DMS114 treated with DMSO at 0.1 percent for 48 hours (cell line): ENCODE results near the gene SLC6A4.
"Not testable (repeated sequence)": the region's sequence is repeated elsewhere in the genome, so short reads cannot be mapped to it uniquely, and the experiment has no call there.

Experiments used
- DNase-seq: peaks from one replicate; lab custom pipeline; 2025; ENCODE audit not compliant: unreplicated experiment; lab: John Stamatoyannopoulos, UW

The SLC6A4 gene

DNA sequence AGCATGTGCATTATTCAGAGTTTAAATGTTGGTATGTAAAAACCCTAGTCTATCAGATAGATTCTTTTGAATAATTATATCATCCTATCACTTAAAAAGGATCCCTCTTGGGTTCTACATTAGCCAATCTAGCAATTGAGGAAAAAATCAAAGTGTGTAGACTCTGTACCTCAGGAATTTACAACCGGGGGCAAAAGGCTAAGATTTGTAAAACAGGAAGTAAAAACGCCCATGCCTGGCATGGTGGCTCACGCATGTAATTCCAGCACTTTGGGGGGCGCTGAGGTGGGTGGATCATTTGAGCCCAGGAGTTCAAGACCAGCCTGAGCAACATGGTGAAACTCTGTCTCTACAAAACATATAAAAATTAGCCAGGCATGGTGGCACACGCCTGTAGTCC is 58.6 kb downstream of the SLC6A4 start:
- DNase-seq: no peak

DNA sequence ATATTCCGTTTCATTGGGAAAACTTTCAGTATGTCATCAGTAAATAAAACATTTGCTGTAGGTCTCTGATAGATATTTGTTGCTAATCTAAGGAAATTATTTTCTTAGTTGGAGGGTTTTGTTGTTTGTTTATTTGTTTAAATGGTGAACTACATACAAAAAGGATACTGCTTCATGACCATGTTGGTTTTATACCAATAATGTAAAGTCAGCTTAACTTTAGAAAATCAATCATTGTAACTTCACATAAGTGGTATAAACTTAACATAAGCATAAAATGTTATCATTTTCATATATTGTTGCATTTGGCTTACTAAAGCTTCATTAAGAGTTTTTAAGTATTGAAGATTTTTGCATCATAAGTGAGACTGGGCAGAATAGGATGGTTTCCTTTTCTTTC is 60.9 kb downstream of the SLC6A4 start:
- DNase-seq: no peak

DNA sequence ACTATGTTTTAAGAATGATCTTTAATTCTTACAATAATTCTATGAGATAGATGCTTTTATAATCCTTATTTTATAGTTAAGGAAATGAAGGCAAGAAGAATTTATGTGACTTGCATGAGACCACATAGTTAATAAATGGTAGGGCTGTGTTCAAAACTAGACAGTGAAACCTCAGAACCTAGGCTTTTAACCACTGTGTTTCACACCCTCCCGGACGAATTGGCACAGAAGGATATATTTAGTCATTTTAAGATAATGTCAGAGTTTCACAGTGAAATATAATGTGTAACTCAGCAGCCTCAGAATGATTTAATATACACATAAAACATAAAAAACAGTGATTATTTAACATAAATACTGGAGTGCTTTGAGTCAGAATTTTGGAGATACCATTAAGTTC is 61.8 kb downstream of the SLC6A4 start:
- DNase-seq: no peak

DNA sequence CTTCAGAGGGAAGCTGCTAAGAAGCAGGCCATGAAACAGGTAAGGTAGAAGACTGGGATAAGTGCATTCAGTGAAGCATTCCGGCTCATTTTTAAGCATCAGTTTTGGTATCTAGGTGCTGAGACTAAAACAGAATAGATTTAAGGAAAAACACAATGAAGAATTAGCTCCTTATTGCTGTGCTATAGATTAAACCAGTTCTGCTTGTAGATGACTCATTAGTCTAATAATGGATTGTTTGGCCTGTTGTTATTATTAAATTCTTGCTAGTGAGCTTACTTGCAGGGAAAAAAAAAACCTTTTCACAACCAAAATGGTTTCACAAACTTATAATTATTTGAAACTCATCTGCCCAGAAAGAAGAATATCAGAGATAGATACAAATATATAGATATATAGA is 62.9 kb downstream of the SLC6A4 start:
- DNase-seq: no peak

DNA sequence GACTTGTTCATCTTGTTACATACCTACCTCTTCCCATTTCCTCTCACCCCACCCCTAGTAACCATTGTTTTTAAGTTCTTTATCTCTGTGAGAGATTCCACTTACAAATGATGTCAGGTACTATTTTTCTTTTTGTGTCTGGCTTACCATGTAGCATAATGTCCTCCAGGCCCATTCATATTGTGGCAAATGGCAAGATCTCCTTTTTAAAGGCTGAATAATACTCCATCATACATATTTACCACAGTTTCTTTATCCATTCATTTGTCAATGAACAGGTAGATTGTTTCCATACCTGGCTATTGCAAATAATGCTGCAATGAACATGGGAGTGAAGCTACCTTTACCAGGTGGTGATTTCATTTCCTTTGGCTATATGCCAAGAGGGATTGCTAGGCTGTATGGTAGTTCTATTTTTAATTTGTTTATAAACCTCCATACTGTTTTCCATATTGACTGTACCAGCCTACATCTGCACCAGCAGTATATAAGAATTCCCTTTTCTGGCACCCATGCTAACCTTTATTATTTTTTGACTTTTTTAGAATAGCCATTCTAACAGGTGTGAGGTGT is 65.0 kb downstream of the SLC6A4 start:
- no peak for DNase-seq

DNA sequence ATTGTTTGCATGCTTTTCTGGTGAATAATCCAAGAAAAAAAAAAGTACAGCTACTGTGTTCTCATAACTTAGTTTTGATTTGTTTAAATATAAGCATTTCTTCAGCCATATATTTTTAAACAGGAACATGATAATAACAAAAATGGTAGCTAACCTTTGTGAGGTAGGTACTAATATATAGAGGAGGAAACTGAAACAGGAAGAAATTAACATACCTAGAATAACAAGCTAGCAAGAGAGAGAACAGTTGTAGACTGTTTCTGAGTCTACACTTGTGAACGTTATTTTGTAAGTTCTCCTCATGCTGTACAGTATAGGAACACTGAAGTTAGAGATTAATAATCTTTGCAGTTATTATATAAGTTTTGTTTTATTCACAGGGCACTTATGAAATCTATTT is 69.5 kb downstream of the SLC6A4 start:
- no peak for DNase-seq

DNA sequence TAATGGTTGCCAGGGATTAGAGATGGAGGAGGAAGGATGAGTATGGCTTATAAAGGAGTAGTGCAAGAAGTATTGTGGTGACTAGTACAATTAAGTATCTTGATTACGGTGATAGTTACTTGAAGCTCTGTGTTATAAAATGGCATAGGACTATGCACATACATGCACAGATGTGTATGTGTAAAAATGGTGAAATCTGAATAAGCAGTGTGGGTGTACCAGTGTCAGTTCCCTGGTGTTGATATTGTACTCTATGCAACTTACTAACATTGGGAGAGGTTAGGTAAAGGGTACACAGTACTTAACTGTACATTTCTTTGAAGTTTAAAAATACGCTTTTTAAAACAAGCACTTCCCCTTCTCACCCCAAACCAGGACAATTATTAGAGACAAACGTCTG is 70.3 kb downstream of the SLC6A4 start:
- no peak for DNase-seq

DNA sequence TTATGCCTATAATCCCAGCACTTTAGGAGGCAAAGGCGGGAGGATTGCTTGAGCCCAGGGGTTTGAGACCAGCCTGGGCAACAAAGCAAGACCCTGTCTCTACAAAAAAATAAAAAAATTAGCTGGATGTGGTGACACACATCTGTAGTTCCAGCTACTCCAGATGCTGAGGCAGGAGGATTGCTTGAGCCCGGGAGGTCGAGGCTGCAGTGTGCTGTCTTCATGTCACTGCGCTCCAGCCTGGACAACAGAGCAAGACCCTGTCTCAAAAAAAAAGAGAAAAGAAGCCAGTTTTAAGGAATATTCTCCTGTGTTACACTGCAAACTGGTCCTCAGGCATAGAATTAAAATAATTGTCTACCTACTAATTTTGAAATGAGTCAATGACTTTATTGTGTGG is 71.0 kb downstream of the SLC6A4 start:
- no peak for DNase-seq

DNA sequence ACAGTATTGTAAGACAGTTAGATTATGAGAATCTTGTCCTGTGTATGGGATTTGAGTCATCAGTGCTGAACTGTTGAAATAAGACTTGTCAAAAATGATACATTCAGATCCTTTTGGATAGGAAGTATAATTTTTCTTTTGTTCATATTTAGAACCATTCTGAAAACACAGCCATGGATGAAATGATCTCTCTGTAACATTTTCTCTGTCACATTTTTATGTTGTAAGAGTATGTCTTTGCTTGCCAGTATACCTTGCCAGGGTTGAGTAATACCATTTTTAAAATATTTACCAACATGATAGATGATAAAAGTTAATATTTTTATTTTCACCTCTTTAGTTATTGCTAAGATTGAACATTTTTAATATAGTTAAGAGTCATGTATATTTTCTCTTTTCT is 73.9 kb downstream of the SLC6A4 start:
- DNase-seq: no peak

DNA sequence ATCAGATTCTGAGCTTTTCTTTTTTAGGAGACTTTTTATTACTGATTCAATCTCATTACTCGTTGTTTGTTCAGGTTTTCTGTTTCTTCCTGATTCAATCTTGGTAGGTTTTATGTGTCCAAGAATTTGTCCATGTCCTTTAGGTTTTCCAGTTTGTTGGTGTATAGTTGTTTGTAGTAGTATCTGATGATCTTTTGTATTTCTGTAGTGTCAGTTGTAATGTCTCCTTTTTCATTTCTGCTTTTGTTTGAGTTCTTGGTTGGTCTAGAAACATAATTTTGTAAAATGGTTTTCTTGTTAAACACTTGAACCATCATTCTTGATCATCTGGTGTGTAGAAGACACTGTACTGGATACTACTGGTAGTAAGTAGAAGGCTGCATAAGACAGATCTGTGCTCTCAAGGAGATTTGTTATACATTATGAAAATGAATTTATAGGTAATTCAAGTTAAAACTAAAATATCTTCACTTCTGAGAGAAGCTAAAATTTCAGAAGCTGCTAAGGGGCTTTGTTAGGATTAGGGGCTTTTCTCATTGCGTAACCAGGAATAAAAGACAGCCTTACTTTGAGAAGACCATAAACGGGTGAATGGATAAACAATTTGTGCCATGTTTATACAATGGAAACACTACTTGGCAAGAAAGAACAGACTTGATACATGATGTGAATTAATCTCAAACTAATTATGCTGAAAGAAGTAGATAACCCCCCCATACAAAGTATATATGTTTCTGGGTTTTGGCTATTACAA is 74.9 kb downstream of the SLC6A4 start:
- DNase-seq: no peak

DNA sequence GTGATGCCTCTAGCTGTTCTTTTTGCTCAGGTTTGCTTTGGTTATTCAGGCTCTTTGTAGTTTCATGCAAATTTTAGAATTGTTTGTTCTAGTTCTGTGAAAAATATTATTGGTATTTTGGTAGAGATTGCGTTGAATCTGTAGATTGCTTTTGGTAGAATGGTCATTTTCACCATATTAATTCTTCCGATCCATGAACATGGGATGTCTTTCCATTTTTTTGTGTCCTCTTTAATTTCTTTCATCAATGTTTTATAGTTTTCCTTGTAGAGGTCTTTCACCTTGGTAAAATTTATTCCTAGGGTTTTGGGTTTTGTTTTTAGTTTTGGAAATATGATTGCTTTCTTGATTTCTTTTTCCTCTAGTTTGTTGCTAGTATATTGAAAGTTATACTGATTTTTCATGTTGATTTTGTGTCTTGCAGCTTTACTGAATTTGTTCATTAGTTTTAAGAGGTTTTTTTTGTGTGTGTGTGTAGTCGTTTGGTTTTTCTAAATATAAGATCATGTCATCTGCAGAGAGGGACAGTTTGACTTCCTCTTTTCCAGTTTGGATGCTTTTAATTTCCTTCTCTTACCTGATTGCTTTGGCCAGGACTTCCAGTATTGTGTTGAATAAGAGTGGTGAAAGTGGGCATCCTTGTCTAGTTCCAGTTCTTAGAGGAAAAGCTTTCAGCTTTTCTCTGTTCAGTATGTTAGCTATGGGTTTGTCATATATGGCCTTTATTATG is 76.4 kb downstream of the SLC6A4 start:
- DNase-seq: no peak

DNA sequence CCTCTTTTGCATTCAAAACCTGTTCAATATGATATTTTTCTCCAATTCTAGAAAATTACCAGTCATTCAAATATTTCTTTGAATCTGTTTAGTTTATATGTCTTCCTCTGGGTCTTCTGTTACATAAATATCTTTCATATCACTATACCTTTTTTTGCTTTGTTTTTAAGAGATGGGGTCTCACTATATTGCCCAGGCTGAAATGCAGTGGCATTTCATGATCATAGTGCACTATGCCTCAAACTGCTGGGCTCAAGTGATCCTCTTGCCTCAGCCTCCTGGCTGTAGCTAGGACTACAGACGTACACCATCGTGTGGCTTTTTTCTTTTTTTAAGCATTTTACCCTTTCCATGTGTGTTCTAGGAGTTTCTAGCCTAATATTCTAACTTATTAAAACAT is 80.1 kb downstream of the SLC6A4 start:
- DNase-seq: no peak

DNA sequence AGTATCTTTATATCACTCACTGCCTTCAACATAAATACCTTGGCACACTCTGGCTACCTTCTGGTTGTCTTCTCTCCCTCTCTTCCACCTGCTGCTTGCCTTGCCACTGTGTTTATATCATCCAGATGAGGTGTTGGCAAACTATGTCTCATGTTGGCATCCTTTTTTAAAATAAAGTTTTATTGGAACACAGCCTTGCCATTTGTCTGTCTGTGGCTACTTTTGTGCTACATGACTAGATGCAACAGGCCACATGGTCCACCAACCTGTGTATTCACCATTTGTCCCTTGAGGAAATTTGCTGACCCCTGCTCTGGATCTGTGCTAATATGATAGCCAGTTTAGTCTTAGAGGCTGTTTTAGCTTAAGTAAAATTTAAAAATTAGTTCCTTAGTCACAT is 82.0 kb downstream of the SLC6A4 start:
- DNase-seq: no peak

DNA sequence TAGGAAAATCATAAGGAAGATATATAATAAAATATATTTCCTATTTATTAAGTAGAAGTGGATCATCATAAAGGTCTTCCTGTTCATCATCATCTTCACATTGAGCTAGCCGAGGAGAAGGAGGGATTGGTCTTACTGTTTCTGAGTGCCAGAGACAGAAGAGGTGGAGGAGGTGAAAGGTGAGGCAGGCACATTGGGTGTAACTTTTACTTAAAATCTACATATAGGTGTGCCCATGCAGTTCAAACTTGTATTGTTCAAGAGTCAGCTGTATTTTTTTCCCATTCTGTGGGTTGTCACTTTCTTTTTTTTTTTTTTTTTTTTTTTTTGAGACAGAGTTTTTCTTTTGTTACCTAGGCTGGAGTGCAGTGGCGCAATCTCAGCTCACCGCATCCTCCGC is 84.0 kb downstream of the SLC6A4 start:
- no peak for DNase-seq

DNA sequence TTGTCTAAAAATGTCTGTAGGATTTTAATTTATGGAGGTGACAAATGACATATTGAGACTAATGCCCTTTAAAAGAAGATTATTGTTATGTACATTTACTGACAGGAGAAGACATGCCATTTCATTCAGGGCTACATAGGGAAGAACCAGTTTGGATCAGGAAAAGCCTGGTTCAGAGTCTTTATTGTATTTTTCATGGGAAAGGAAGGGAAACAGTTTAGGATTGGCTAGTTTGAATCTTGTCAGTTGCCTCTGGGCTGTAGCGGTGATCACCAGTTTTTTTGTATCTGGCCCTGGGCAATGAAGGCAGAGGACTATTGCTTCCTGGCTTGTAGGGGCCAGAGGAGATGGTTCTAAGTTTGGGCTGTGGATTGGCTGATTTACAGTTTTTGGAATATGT is 87.1 kb downstream of the SLC6A4 start:
- no peak for DNase-seq

DNA sequence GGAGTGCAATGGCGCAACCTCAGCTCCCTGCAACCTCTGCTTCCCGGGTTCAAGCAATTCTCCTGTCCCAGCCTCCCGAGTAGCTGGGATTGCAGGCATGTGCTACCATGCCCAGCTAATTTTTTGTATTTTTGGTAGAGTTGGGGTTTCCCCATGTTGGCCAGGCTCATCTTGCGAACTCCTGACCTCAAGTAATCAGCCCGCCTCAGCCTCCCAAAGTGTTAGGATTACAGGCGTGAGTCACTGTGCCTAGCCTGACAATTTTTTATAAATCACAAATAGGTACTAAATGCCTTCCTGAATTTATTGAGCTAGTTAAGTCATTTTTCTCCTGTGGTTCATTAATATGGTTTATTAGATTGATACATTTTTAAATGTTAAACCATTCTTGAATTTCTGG is 87.6 kb downstream of the SLC6A4 start:
- DNase-seq: not testable (repeated sequence)
